Upper lobe of left lung (tissue), 6 donors: ENCODE data around the gene CREBL2. TPM values are rescaled to one million over a fixed set of nuclear protein-coding genes. Genes with fewer than 3 reads are reported as not detected.

Experiments used
- ATAC-seq, 2 donors: fragments of 200-7000 bp; cut with Tn5 transposase; one replicate each; pipeline ENCODE4 v1.9.1; 2022; ENCODE audit warnings: mild to moderate bottlenecking in 2 of 2, moderate library complexity in 2 of 2; ENCODE audit not compliant: low FRiP score in 2 of 2
- DNase-seq, 2 donors: peaks; one replicate each; pipeline ENCODE4 v3.0.0-alpha.2; 2019 to 2020
- H3K27ac ChIP-seq, 4 donors: fragments of 200-600 bp; sonication (generic); one replicate each; pipeline ENCODE4 v1.5.1; 2016 to 2019
- H3K27me3 ChIP-seq, 4 donors: fragments of 200-600 bp; sonication (generic); one replicate each; pipeline ENCODE4 v1.5.1; 2017 to 2019
- H3K36me3 ChIP-seq, 4 donors: fragments of 200-600 bp; sonication (generic); one replicate each; pipeline ENCODE4 v1.5.1; 2016 to 2019
- H3K4me1 ChIP-seq, 4 donors: fragments of 200-600 bp; sonication (generic); one replicate each; pipeline ENCODE4 v1.5.1; 2018 to 2019
- H3K4me3 ChIP-seq, 4 donors: fragments of 200-600 bp; sonication (generic); one replicate each; pipeline ENCODE4 v1.5.1; 2017 to 2019; ENCODE audit warnings: mild to moderate bottlenecking in 2 of 4, moderate library complexity in 1 of 4
- H3K9me3 ChIP-seq, 4 donors: fragments of 200-600 bp; sonication (generic); one replicate each; pipeline ENCODE4 v1.5.1; 2018 to 2019
- EP300 ChIP-seq, 4 donors: sonication (generic); formaldehyde crosslinking; IDR thresholded peaks; one replicate each; pipeline ENCODE4 v1.5.1; 2017; ENCODE audit warnings: antibody characterized with exemption in 4 of 4, control low read depth in 2 of 4
- POLR2A ChIP-seq, 4 donors: fragments of 450-650 bp; IDR thresholded peaks; one replicate each; pipeline ENCODE4 v1.5.1; 2016 to 2017; ENCODE audit warnings: antibody characterized with exemption in 4 of 4, mild to moderate bottlenecking in 2 of 4
- POLR2AphosphoS5 ChIP-seq, 2 donors: sonication (generic); formaldehyde crosslinking; IDR thresholded peaks; one replicate each; pipeline ENCODE4 v1.5.1; 2017; ENCODE audit warnings: antibody characterized with exemption in 2 of 2
- WGBS, 2 donors: methylation state at CpG; one replicate each; pipeline ENCODE4 v1.1.5; 2017 to 2018; 5-methylcytosine and 5-hydroxymethylcytosine counted together
- total RNA-seq, 6 donors: library from RNA; depleted of rRNA in 4 of 6; stranded (reverse); fragments of >200 nt in 4 of 6; gene quantifications; one replicate each; pipeline versions ENCODE4 v1.1.0 to v1.2.1, GENCODE V29; 2016 to 2021
- TF ChIP-seq, protein P1 (sequence below), 6 experiments: fragments of 450-650 bp in 4 of 6; fragments of 200-600 bp in 2 of 6; sonication (generic) in 2 of 6; IDR thresholded peaks; one replicate each; pipeline ENCODE4 v1.5.1; 2016 to 2019; ENCODE audit warnings: antibody characterized with exemption in 6 of 6
- donor health status: DM: no; HTN: no; CAD: no; lungs with moderate emphysema.
- donor health status: DM: no; HTN: yes; CAD: no; lungs with severe emphysema.

CREBL2 gene
- total RNA-seq, 6 donors from 2014 or later, result 40.1 to 74.2 (median 48.2) TPM

DNA sequence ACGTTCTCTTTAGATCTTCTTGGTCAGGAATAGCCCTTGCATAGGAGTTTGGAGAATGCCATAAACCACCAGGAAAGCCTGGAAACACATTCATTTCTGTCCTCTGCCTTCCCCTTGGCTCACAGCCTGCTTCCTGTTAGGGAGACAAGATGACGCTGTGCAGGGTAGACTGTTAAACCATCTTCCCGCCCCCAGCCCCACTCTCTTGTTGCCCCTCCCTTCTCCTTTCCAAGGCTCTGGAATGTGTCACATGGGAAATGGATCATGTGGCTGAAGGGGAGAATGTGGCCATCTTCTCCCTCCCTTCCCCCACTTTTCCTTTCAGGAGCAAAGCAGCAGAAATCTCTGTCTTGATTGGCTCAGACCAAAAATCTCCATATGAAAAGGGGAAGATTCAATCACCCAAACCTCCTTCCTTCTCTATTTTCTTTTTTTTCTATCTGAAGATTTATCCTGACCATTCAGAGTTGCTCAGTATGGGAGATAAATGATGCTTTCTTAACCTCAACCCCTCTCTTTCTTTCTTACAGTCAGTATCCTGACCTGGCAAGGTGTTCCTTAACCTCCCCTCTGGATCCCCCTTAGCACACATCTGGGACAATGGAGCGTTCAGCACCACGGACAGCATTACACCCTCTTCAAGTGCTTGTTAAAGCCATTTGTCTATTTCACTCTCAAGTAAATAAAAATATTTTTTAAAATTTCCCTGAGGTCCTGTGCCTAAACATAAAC is 72.9 kb downstream of the CREBL2 start:
- no peak overlapping the region for H3K27ac ChIP-seq
- no peak overlapping the region for H3K4me3 ChIP-seq
- H3K27me3 ChIP-seq, result no peaks in the 10 kb centered on the region
- no peak for DNase-seq
- H3K36me3 ChIP-seq, result no peaks in the 10 kb centered on the region
- peaks cover 0 to 6% (median 3%) of the 10 kb centered on the region in 4 donors for H3K4me1 ChIP-seq
- TF ChIP-seq, protein P1, sequence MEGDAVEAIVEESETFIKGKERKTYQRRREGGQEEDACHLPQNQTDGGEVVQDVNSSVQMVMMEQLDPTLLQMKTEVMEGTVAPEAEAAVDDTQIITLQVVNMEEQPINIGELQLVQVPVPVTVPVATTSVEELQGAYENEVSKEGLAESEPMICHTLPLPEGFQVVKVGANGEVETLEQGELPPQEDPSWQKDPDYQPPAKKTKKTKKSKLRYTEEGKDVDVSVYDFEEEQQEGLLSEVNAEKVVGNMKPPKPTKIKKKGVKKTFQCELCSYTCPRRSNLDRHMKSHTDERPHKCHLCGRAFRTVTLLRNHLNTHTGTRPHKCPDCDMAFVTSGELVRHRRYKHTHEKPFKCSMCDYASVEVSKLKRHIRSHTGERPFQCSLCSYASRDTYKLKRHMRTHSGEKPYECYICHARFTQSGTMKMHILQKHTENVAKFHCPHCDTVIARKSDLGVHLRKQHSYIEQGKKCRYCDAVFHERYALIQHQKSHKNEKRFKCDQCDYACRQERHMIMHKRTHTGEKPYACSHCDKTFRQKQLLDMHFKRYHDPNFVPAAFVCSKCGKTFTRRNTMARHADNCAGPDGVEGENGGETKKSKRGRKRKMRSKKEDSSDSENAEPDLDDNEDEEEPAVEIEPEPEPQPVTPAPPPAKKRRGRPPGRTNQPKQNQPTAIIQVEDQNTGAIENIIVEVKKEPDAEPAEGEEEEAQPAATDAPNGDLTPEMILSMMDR (IDR thresholded peaks at IDR 0.05), result no peak
- TF ChIP-seq EP300 (IDR thresholded peaks at IDR 0.05) (no peak), POLR2A (IDR thresholded peaks at IDR 0.05) (no peak), POLR2AphosphoS5 (IDR thresholded peaks at IDR 0.05) (no peak)
- no peaks in the 10 kb centered on the region for H3K9me3 ChIP-seq
- 17 to 19% methylated on average over 5 of the region's 5 CpGs for WGBS, 2 donors
- ATAC-seq, result peak in 1 of 2 donors; percentile 60

DNA sequence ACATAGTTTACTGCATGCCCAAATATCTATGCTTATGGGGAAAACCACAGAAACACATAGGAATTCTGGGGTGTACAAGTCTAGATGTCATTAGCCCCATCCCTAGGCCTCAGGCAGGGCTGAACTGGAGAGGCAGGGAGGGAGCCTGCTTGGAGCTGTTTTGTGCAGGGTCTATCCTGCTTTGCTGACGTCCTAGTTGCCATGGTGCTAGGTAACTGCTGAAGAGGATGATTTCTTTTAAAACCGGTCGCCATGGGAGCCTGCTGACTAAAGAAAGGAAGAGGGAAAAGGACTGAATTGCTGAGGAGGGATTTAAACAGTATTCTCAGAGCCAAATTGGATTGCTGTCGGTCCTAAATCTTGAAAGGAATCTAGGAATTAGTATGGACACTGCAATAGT is 73.6 kb downstream of the CREBL2 start:
- 53 to 74% methylated on average over 4 of the region's 4 CpGs for WGBS, 2 donors
- Histone ChIP-seq H3K4me3 (no peak overlapping the region), H3K9me3 (no peaks in the 10 kb centered on the region), H3K36me3 (no peaks in the 10 kb centered on the region), H3K27ac (no peak overlapping the region), H3K4me1 (peaks cover 0 to 6% (median 3%) of the 10 kb centered on the region in 4 donors), H3K27me3 (no peaks in the 10 kb centered on the region)
- ATAC-seq (no peak), DNase-seq (no peak)
- TF ChIP-seq POLR2AphosphoS5 (IDR thresholded peaks at IDR 0.05) (no peak), EP300 (IDR thresholded peaks at IDR 0.05) (no peak), POLR2A (IDR thresholded peaks at IDR 0.05) (no peak)
- TF ChIP-seq, protein P1 (IDR thresholded peaks at IDR 0.05), result no peak

DNA sequence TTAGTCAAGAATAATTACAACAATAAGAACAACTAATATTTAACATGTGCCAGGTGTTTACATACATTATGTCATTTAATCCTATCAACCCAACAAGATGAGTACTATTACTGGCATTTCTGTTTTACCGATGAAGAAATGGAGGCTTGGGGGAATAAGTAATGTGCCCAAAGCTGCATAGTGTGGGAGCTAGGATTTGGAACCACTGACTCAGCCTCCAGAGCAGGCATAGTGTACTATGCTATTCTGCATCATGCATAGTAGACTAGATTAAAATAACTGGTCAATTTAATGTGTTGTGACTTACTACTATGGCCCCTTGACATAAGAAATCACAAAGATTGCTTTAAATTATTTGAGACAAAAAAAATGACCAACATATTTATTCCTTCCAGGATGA is 74.8 kb downstream of the CREBL2 start:
- no peaks in the 10 kb centered on the region for H3K9me3 ChIP-seq
- TF ChIP-seq POLR2AphosphoS5 (IDR thresholded peaks at IDR 0.05) (no peak), EP300 (IDR thresholded peaks at IDR 0.05) (no peak), POLR2A (IDR thresholded peaks at IDR 0.05) (no peak)
- TF ChIP-seq, protein P1 (IDR thresholded peaks at IDR 0.05), result no peak
- H3K36me3 ChIP-seq, result no peaks in the 10 kb centered on the region
- H3K4me1 ChIP-seq, result peaks cover 0 to 6% (median 3%) of the 10 kb centered on the region in 4 donors
- H3K27ac ChIP-seq, result no peak overlapping the region
- no peaks in the 10 kb centered on the region for H3K27me3 ChIP-seq
- WGBS, 2 donors, result 96 to 100% methylated on average over 1 of the region's 1 CpG
- H3K4me3 ChIP-seq, result no peak overlapping the region
- ATAC-seq (no peak), DNase-seq (no peak)

DNA sequence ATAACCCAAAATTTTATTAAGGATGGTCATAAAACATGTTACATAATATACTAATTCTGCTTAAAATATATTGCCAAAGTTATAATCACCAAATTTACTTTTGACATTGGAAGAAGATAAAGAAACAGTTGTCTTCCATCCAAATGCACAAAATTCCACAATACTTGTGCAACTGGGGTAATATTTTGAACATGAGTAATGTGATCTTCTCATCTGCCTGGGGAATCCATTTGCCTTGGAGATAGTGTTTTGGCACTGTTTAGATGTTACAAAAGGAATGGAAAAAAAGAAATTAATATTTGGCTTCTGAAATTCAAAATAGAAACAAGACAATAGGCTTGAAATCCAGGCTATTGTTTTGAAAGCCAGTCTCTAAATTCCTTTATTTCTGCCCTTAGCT is 75.2 kb downstream of the CREBL2 start:
- ATAC-seq (peak in 1 of 2 donors; percentile 64), DNase-seq (no peak)
- Histone ChIP-seq H3K27ac (no peak overlapping the region), H3K9me3 (no peaks in the 10 kb centered on the region), H3K36me3 (no peaks in the 10 kb centered on the region), H3K4me1 (peaks cover 0 to 6% (median 3%) of the 10 kb centered on the region in 4 donors), H3K4me3 (no peak overlapping the region), H3K27me3 (no peaks in the 10 kb centered on the region)
- no peak for TF ChIP-seq POLR2AphosphoS5 (IDR thresholded peaks at IDR 0.05)
- TF ChIP-seq EP300 (IDR thresholded peaks at IDR 0.05), result no peak

DNA sequence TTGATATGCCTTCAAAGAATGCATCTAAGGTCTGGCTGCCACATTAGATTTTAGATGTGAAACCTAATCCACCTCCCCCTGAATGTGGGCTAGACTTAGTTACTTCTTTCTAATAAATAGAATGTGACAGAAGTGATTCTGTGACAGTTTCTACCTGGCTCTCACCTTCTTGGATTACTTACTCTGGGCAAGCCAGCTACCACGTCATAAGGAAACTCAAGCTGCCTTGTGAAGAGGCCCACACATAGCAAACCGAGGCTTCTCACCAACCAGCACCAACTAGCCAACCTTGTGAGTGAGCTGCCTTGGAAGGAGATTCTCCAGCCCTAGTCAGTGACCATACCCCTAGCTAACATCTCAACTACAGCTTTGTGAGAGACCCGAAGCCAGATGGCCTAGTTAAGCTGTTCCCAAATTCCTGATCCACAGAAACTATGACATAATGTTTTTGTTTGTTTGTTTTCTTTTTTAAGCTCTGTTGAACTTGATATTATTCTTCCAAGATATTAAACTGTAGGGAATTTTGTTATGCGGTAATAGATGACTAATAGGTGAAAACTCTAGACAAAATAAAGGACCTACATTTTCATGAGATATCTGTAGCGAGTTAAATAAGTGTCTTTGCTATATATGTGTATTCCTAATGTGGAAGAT is 78.1 kb downstream of the CREBL2 start:
- no peaks in the 10 kb centered on the region for H3K36me3 ChIP-seq
- 90% methylated on average over 5 of the region's 5 CpGs for WGBS, 2 donors
- no peaks in the 10 kb centered on the region for H3K9me3 ChIP-seq
- no peaks in the 10 kb centered on the region for H3K4me1 ChIP-seq
- TF ChIP-seq, protein P1 (IDR thresholded peaks at IDR 0.05), result no peak
- no peak for TF ChIP-seq POLR2AphosphoS5 (IDR thresholded peaks at IDR 0.05)
- no peak for TF ChIP-seq EP300 (IDR thresholded peaks at IDR 0.05)
- no peak for TF ChIP-seq POLR2A (IDR thresholded peaks at IDR 0.05)
- H3K27me3 ChIP-seq, result no peaks in the 10 kb centered on the region
- ATAC-seq (no peak), DNase-seq (no peak)
- H3K27ac ChIP-seq, result no peak overlapping the region
- H3K4me3 ChIP-seq, result no peak overlapping the region
